GM18861 (cell line): Measurements from ENCODE around the gene PRODH2.

Source experiments
- ATAC-seq: cut with Tn5 transposase; IDR thresholded peaks from one replicate; pipeline ENCODE4 v1.9.1; 2021; ENCODE audit not compliant: unreplicated experiment

The PRODH2 gene

DNA sequence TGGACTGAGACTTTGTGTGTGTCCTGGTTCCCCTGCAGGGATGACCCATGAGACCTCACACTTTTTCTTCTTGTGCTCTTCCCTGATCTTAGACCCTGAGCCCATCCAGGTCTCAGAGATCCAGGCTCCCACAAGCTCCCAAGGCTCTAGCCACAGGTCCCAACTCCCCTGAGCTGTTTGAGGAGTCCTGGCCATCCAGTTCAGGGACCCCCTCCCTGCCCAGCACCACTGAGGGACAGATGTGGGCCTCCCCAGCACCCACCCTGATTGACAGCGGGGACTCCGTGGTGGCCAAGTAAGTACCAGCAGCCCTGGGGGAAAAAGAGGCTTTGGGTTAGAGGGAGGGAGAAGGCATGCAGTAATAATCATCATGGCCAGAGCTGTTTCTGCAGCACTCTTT, 52.9 kb downstream of the PRODH2 start:
- no peak for ATAC-seq

GRCh38 chr19:35757749-35758608, 54.7 kb downstream of the PRODH2 start, which contains the start of gene PROSER3:
Gene PROSER3 (plus strand): TSS chr19:35758176. CDS start chr19:35758216, 40 bp downstream.
- ATAC-seq, result peak; percentile 96

DNA sequence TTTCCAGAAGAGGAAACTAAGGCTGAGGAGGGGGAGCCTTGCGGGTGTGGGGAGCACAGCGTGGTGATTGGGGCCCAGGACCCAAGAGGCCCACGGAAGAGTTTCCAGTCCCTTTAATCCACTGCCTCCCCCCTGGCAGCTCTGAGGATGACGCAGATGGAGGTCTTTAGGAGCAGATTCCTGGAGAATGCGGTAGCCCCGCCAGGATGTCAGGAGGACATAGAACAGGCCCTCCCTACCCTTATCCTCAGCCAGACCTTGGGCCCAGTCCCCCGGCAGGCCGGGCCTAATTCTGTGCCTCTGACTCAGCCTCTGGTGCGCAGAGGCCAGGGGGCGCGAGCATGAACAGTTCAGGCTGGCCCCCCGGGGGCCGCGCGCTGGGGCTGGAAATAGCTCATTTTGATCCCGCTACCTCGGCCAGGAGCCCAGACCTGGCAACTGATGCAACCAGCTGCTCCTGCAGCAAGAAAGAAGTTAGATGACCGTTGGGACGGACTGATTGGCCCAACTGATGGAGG, 55.4 kb downstream of the PRODH2 start:
- ATAC-seq, result peak; percentile 4

DNA sequence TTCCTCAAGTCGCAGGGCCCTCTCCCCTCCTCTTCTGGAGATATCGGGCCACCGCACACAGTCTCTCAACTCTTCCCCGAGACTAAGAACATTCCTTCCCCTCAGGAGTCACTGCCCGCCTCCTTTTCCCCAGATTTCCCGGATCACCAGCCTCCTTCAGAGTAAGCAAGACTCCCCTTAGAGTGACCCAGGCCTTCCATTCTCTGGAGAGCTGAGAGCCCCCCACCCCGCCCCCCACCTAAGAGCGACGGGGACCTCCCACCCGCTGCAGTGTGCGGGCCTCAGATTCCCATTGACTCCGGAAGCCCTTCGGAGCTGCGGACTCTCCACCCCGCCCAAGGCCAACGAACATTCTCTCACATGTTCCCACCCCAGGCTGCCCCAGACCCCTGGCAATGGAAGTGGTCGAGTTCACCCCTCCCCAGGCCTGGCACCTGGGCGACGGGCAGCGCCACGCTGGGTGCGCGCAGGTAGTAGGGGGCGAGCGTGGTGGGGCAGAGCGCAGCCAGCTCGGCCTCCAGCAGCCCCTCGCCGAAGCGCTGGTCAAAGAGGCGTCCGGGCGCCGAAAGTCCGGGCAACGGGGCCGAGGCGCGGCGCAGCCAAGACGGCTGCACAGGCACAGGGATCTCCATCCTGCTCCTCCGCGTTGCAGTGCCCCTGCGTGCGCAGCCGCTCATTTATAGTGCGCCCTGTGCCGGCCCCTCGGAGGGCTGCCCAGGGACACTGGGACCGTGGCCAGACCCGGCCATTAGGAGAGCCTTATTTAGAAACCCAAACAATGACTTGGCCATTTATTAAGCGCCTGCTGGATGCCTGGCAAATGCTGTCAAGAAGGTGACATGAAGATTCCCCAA, 56.0 kb downstream of the PRODH2 start, which contains the start of gene HSPB6:
TSS of gene HSPB6 (minus strand) at position 653 of the 854 bp plus-strand sequence. CDS start at position 632, 21 bp downstream.
- ATAC-seq, result no peak

DNA sequence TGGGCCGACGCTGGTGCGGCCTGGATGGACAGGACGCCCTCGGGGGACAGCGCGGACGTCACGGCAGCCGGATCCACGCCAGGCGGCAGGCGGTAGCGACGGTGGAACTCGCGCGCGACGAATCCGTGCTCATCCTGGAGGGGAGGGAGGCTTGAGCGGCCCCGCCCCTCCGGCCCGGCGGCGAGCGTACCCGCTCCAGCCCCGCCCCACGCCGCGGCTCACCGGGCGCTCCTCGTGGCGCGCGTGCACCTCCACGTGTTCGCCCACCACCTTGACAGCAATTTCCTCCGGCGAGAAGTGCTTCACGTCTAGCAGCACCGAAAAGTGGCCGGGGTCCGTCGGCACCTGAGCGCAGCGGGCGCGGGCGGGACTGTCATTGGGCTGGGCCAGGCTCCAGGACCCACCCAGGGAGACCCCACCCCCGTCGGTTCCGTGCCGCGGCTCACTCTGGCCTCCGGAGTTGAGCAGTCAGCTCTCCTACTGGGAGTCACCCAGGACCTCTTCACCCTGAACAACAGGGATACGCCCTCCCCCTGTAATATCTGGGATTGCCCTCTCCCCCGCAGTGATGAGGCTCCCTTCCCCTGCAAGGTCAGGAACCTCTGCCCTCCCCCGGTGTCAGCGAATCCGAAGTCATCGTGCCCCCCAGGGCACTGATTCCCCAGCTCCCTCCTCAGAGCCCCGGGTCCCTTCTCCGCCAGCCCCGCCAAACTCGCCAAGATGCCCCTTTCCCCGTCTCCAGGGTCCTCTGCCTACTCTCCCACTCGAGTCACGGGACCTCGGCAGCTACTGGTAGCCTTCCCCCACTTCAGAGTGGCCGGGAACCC, 56.9 kb downstream of the PRODH2 start:
- ATAC-seq, result no peak

- ATAC-seq, result no peak
These were observed 57.5 kb downstream of the PRODH2 start for GRCh38 chr19:35755131-35755549.

- no peak for ATAC-seq
These were observed 58.1 kb downstream of the PRODH2 start for GRCh38 chr19:35754370-35755130.

- no peak for ATAC-seq
These were observed 58.8 kb downstream of the PRODH2 start for GRCh38 chr19:35753634-35754369.

DNA sequence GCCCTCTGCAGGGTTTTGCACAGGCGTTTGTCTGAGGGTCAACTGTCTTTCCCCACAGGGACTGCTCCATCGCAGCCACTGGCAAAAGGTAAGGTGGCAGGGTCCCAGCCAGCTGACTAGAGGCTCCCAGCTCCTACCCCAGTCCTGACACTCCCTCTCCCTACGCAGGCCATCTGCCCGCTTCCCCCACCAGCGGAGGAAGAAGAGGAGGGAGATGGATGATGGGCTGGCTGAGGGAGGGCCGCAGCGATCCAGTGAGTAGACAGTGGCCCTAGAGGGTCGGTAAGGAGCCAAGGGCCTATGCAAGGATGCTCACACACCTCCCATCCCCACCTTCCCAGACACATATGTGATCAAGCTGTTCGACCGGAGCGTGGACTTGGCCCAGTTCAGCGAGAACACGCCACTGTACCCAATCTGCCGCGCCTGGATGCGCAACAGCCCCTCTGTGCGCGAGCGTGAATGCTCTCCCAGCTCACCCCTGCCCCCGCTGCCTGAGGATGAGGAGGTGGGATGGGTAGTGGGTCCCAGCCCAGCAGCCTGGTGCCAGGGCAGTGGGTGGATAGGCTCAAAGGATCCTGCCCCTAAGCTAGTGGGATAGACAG, 59.8 kb downstream of the PRODH2 start:
- ATAC-seq, result no peak

DNA sequence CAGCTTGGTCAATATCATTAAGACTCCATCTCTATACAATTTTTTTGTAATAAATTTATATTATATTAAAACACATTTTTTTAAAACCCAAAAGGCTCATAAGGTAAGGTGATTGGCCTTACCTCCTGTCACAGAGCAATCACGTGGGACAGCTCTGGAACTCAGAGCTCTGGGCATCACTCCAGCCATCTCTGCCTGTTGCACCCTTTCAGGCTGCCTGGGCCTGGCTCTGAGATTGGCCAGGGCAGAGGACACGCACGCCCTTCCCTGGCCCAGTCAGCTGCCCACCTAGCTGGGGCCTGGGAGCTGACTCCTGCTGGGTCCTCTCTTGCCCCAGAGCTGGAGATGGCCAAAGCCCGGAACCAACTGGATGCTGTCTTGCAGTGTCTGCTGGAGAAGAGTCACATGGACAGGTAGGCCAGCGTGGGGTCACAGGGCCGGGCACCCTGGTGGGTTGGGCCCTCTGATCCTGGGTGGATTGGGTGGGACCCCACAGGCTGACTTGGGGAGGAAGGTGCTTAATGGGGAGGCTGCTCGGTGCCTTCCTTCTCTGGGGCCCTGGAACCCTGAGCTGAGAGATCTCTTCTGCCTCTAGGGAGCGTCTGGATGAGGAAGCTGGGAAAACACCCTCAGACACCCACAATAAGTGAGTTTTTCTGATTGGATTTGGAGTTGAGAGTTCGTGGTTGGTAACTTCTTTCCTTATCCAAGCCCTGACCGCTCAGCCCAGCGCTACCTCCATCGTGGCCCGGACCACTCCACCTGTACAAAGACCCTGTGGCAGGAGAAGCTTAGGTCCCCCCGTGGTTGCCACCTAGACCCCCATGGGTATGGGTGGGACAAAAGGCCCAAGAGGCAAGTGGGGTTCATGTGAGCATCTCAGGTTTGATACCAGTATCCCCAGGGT, 60.6 kb downstream of the PRODH2 start:
- no peak for ATAC-seq

DNA sequence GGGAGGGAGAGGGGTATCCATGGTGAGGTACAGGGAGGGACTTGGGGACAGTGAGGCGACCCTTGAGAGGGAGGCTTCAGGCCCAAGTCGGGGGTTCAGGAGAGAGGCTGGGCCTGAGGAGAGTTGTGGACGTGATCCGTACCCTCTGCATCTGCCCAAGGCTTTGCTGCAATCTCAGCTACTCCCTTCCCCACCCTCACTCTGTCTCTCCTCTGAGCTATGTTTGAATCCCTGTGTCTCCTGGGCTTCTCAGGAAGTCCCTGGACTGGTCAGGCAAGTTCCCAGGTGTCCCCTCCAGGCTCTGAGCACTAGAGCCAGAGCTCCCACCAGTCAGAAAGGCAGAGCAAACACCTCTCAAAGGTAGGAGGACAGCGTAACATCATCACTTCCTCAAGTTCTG, 62.5 kb downstream of the PRODH2 start:
- no peak for ATAC-seq
